HL-60/S4 (cell line): ENCODE data around the gene ZMAT3.

Source experiments
- in situ Hi-C: fragments of 300-500 bp; cut with MboI; formaldehyde crosslinking; loops from 2 replicates; pipeline ENCODE4 v1.14.3; 2022; ENCODE audit warnings: low sequenced_read_pairs

The ZMAT3 gene

GRCh38 chr3:179027326-179027900, 44.2 kb downstream of the ZMAT3 start:
- in situ Hi-C loops, result no loop called here

GRCh38 chr3:179026636-179027035, 45.0 kb downstream of the ZMAT3 start:
- in situ Hi-C loops, result no loop called here

GRCh38 chr3:179021119-179021903, 50.3 kb downstream of the ZMAT3 start:
- in situ Hi-C loops, result loop anchor here (25.0 kb wide), 1 partner anchor 516 kb away; no protein-coding TSS in a partner anchor

- in situ Hi-C loops, result loop anchor here (25.0 kb wide), 1 partner anchor 517 kb away; no protein-coding TSS in a partner anchor
Measured at GRCh38 chr3:179020112-179020511, 51.5 kb downstream of the ZMAT3 start.

GRCh38 chr3:179018808-179019207, 52.8 kb downstream of the ZMAT3 start:
- in situ Hi-C loops, result loop anchor here (5.0 to 25.0 kb wide), 2 partner anchors 298 to 518 kb away; no protein-coding TSS in a partner anchor

- in situ Hi-C loops, result loop anchor here (5.0 to 25.0 kb wide), 2 partner anchors 300 to 520 kb away; no protein-coding TSS in a partner anchor
Measured at GRCh38 chr3:179016979-179017670, 54.5 kb downstream of the ZMAT3 start.

GRCh38 chr3:179015551-179016020, 56.0 kb downstream of the ZMAT3 start:
- in situ Hi-C loops, result loop anchor here (5.0 to 25.0 kb wide), 2 partner anchors 302 to 522 kb away; no protein-coding TSS in a partner anchor

- in situ Hi-C loops, result loop anchor here (25.0 kb wide), 1 partner anchor 532 kb away; no protein-coding TSS in a partner anchor
Measured at GRCh38 chr3:179005706-179006105, 65.9 kb downstream of the ZMAT3 start.

- in situ Hi-C loops, result loop anchor here (25.0 kb wide), 1 partner anchor 532 kb away; no protein-coding TSS in a partner anchor
Measured at GRCh38 chr3:179005213-179005612, 66.4 kb downstream of the ZMAT3 start.

GRCh38 chr3:179000659-179001058, 71.0 kb downstream of the ZMAT3 start:
- in situ Hi-C loops, result loop anchor here (25.0 kb wide), 1 partner anchor 537 kb away; no protein-coding TSS in a partner anchor

- in situ Hi-C loops, result loop anchor here (25.0 kb wide), 1 partner anchor 537 kb away; no protein-coding TSS in a partner anchor
Measured at GRCh38 chr3:179000144-179000543, 71.5 kb downstream of the ZMAT3 start.

- in situ Hi-C loops, result no loop called here
Measured at GRCh38 chr3:178996399-178996798, 75.2 kb downstream of the ZMAT3 start.

- in situ Hi-C loops, result no loop called here
Measured at GRCh38 chr3:178990293-178990692, 81.3 kb downstream of the ZMAT3 start.

GRCh38 chr3:178989821-178990220, 81.8 kb downstream of the ZMAT3 start:
- in situ Hi-C loops, result no loop called here

GRCh38 chr3:178987745-178988144, 83.9 kb downstream of the ZMAT3 start:
- in situ Hi-C loops, result no loop called here

GRCh38 chr3:178986456-178986855, 85.2 kb downstream of the ZMAT3 start:
- in situ Hi-C loops, result no loop called here

- in situ Hi-C loops, result no loop called here
Measured at GRCh38 chr3:178982137-178982536, 89.5 kb downstream of the ZMAT3 start.

GRCh38 chr3:178975320-178975719, 96.3 kb downstream of the ZMAT3 start:
- in situ Hi-C loops, result no loop called here

GRCh38 chr3:178971614-178972013, 100.0 kb downstream of the ZMAT3 start:
- in situ Hi-C loops, result no loop called here

- in situ Hi-C loops, result no loop called here
Measured at GRCh38 chr3:178969004-178969700, 102.5 kb downstream of the ZMAT3 start.
